ENCODE data around the gene BHLHE40. TPM values are rescaled to one million over a fixed set of nuclear protein-coding genes. Genes with fewer than 3 reads are reported as not detected.

The BHLHE40 gene
- total and polyA plus RNA-seq, 2 of the 8 experiments (the other 6 are each of a cell fraction or from before 2014, with no cell fraction given), result 1.5 to 2.2 TPM

DNA sequence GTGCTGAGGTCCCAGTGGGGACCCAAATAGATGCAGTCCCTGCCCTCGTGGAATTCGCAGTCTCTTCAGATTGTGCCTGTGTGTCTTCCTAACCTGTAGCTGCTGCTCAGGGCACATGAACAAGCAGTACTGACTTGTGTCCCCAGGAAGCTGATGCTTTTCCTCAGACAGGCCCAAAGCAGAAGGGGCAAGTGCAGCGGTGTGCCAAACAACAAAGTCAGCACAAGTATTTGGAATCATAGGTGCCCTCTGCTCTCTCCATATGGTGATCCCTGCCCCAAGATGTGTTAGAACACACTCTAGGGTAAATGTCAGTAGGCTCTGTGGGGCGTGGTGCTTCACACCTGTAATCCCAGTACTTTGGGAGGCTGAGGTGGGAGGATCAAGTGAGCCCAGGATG lies 21.9 kb downstream of the BHLHE40 start:
- Histone ChIP-seq H3K23me2 (ENCODE audit: low read depth, low read length) (no peaks in the 10 kb centered on the region), H3K4me3 (ENCODE audit: extremely low read depth in 1 of 4, insufficient read depth in 2 of 4, low read depth in 3 of 4, low read length in 4 of 4) (no peak overlapping the region), H4K5ac (ENCODE audit: insufficient read length, low read depth, low read length) (no peak overlapping the region), H3K56ac (replicated peaks; ENCODE audit: insufficient read length, low read depth, low read length) (no peak overlapping the region), H3K79me2 (ENCODE audit: control insufficient read depth in 1 of 2, insufficient read depth in 2 of 2, low read length in 2 of 2) (no peaks in the 10 kb centered on the region), H4K20me1 (replicated peaks in 1 of 2; ENCODE audit: control insufficient read depth in 1 of 2, insufficient read depth in 2 of 2, low read length in 2 of 2) (no peaks in the 10 kb centered on the region), H3K14ac (ENCODE audit: insufficient read length) (no peak overlapping the region), H3K9ac (replicated peaks in 1 of 4; ENCODE audit: extremely low read depth in 1 of 4, low read depth in 3 of 4, low read length in 3 of 4) (no peak overlapping the region), H2BK5ac (ENCODE audit: low read depth, low read length) (no peak overlapping the region), H3K4me2 (ENCODE audit: insufficient read depth in 1 of 2, low read depth in 2 of 2, low read length in 2 of 2) (no peak overlapping the region), H4K91ac (replicated peaks; ENCODE audit: insufficient read length, low read length) (no peak overlapping the region), H2AK5ac (ENCODE audit: low read depth, low read length) (no peak overlapping the region), H3K23ac (ENCODE audit: insufficient read length) (no peak overlapping the region), H2BK15ac (ENCODE audit: low read length) (no peak overlapping the region), H2BK12ac (ENCODE audit: low read depth, low read length) (no peak overlapping the region), H3K36me3 (ENCODE audit: control insufficient read depth in 2 of 4, insufficient read depth in 4 of 4, low read length in 3 of 4) (no peaks in the 10 kb centered on the region), H2BK20ac (ENCODE audit: low read length) (no peak overlapping the region), H4K8ac (ENCODE audit: extremely low read depth, insufficient read depth, low read length) (no peak overlapping the region), H3K4me1 (replicated peaks in 1 of 4; ENCODE audit: control insufficient read depth in 3 of 4, insufficient read depth in 4 of 4, low read length in 3 of 4) (peaks cover 0 to 3% (median 1%) of the 10 kb centered on the region in 4 experiments; a peak in 4 of 7 replicates), H3K79me1 (ENCODE audit: low read depth, low read length) (no peaks in the 10 kb centered on the region), H3K27ac (ENCODE audit: low read depth, low read length) (no peak overlapping the region), H3K27me3 (replicated peaks in 1 of 4; ENCODE audit: control insufficient read depth in 3 of 4, extremely low read depth in 1 of 4, insufficient read depth in 3 of 4, low read length in 3 of 4) (no peaks in the 10 kb centered on the region), H3K9me3 (ENCODE audit: insufficient read depth in 2 of 2, low read depth in 1 of 2, low read length in 1 of 2) (no peaks in the 10 kb centered on the region), H3K18ac (ENCODE audit: extremely low read depth, low read length) (no peak overlapping the region), H2AFZ (ENCODE audit: low read length) (no peak overlapping the region), H2BK120ac (replicated peaks; ENCODE audit: low read depth, low read length) (no peak overlapping the region), H3K4ac (replicated peaks; ENCODE audit: insufficient read length, low read depth, low read length) (no peak overlapping the region)
- 94% methylated on average over 4 of the region's 4 CpGs; no CpG with 5 or more reads in 1 of the 2 experiments for WGBS, 2 experiments (ENCODE audit: extremely low coverage in 1 of 2, insufficient coverage in 1 of 2, insufficient read length in 1 of 2, insufficient replicate concordance in 2 of 2, low coverage in 1 of 2, low lambda C conversion rate in 2 of 2, missing lambda C conversion rate in 1 of 2)
- FAIRE-seq, result no peak
- ChIA-PET POLR2A (ENCODE audit: partially characterized antibody) (interaction anchor here (0.9 kb wide), 1 partner anchor 290 kb away, joined by 3 read pairs; no protein-coding TSS in a partner anchor), CTCF (ENCODE audit: partially characterized antibody) (interaction anchor here (0.6 to 2.1 kb wide), 9 partner anchors 11 to 290 kb away, joined by 3 to 10 read pairs (median 3); no protein-coding TSS in a partner anchor)
- TF ChIP-seq CHD1 (IDR thresholded peaks at IDR 0.05; ENCODE audit: low read depth, low read length), result no peak
- TF ChIP-seq, protein P1, sequence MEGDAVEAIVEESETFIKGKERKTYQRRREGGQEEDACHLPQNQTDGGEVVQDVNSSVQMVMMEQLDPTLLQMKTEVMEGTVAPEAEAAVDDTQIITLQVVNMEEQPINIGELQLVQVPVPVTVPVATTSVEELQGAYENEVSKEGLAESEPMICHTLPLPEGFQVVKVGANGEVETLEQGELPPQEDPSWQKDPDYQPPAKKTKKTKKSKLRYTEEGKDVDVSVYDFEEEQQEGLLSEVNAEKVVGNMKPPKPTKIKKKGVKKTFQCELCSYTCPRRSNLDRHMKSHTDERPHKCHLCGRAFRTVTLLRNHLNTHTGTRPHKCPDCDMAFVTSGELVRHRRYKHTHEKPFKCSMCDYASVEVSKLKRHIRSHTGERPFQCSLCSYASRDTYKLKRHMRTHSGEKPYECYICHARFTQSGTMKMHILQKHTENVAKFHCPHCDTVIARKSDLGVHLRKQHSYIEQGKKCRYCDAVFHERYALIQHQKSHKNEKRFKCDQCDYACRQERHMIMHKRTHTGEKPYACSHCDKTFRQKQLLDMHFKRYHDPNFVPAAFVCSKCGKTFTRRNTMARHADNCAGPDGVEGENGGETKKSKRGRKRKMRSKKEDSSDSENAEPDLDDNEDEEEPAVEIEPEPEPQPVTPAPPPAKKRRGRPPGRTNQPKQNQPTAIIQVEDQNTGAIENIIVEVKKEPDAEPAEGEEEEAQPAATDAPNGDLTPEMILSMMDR (IDR thresholded peaks at IDR 0.05; ENCODE audit: control extremely low read depth in 1 of 3, insufficient read depth in 1 of 3, low read depth in 1 of 3, low read length in 3 of 3), result no peak
- no peak for TF ChIP-seq EZH2 (IDR thresholded peaks at IDR 0.05; ENCODE audit: low read depth, low read length, severe bottlenecking)
- no peak for TF ChIP-seq RFX5 (IDR thresholded peaks at IDR 0.05; ENCODE audit: borderline replicate concordance, low read depth, low read length)
- no peak for TF ChIP-seq TAF1 (IDR thresholded peaks at IDR 0.05; ENCODE audit: low read depth, low read length)
- no peak for TF ChIP-seq SUZ12 (IDR thresholded peaks at IDR 0.05; ENCODE audit: low read length)
- TF ChIP-seq, protein P2, sequence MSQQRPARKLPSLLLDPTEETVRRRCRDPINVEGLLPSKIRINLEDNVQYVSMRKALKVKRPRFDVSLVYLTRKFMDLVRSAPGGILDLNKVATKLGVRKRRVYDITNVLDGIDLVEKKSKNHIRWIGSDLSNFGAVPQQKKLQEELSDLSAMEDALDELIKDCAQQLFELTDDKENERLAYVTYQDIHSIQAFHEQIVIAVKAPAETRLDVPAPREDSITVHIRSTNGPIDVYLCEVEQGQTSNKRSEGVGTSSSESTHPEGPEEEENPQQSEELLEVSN (IDR thresholded peaks at IDR 0.05), result no peak
- no peak for DNase-seq (ENCODE audit: low read depth in 1 of 2, low spot score in 2 of 2)
